H1 (cell line): Measurements from ENCODE around the gene AATK. TPM values are rescaled to one million over a fixed set of nuclear protein-coding genes. Genes with fewer than 3 reads are reported as not detected.
A peak's percentile ranks its signal among the peaks of the same experiment; 100 is the strongest.

ENCODE experiments used
- CTCF ChIA-PET: fragments of 300-600 bp; sonication (Branson Sonifier 250); formaldehyde crosslinking; loops from one replicate; lab custom pipeline; 2021; ENCODE audit not compliant: partially characterized antibody; lab: Charles Lee
- POLR2A ChIA-PET: fragments of 300-600 bp; sonication (Branson Sonifier 250); formaldehyde crosslinking; loops from one replicate; lab custom pipeline; 2021; ENCODE audit warnings: inconsistent platforms; ENCODE audit not compliant: partially characterized antibody; lab: Charles Lee
- DNase-seq, 2 experiments: peaks; one replicate each; pipeline versions ENCODE4 v3.0.0 to v3.0.0-alpha.2; 2010 to 2022; ENCODE audit warnings: low spot score in 2 of 2, low read depth in 1 of 2, mixed read lengths in 1 of 2
- FAIRE-seq: peaks from 2 replicates; lab custom pipeline; 2011; peaks lifted over from hg19 to GRCh38; lab: Jason Lieb, UNC
- H2AFZ ChIP-seq: 2 replicates; pipeline ENCODE4 v1.8.1; 2012; ENCODE audit warnings: low read length, inconsistent platforms
- H2AK5ac ChIP-seq: 2 replicates; pipeline ENCODE4 v1.6.1; 2013; ENCODE audit warnings: low read depth, low read length
- H2BK120ac ChIP-seq: replicated peaks from 2 replicates; pipeline ENCODE3; 2013; ENCODE audit warnings: low read depth, low read length, inconsistent platforms
- H2BK12ac ChIP-seq: 2 replicates; pipeline ENCODE4 v1.6.1; 2013; ENCODE audit warnings: low read depth, low read length
- H2BK15ac ChIP-seq: 2 replicates; pipeline ENCODE4 v1.6.1; 2013; ENCODE audit warnings: low read length
- H2BK20ac ChIP-seq: 2 replicates; pipeline ENCODE4 v1.6.1; 2013; ENCODE audit warnings: low read length
- H2BK5ac ChIP-seq: 2 replicates; pipeline ENCODE4 v1.6.1; 2013; ENCODE audit warnings: low read depth, low read length
- H3K14ac ChIP-seq: 2 replicates; pipeline ENCODE4 v1.6.1; 2013; ENCODE audit warnings: inconsistent platforms; ENCODE audit not compliant: insufficient read length
- H3K18ac ChIP-seq: 2 replicates; pipeline ENCODE4 v1.6.1; 2013; ENCODE audit warnings: low read length; ENCODE audit errors: extremely low read depth
- H3K23ac ChIP-seq: 2 replicates; pipeline ENCODE4 v1.6.1; 2013; ENCODE audit warnings: inconsistent platforms; ENCODE audit not compliant: insufficient read length
- H3K23me2 ChIP-seq: 2 replicates; pipeline ENCODE4 v1.6.1; 2013; ENCODE audit warnings: low read depth, low read length
- H3K27ac ChIP-seq: 2 replicates; pipeline ENCODE4 v1.6.1; 2011; ENCODE audit warnings: low read depth, low read length, inconsistent platforms
- H3K27me3 ChIP-seq, 4 experiments: replicated peaks in 1 of 4; 1 replicate in 1 of 4; 2 replicates in 3 of 4; pipeline versions ENCODE4 v1.6.1 to v1.8.1; 2011 to 2013; ENCODE audit warnings: low read length in 3 of 4, mild to moderate bottlenecking in 3 of 4, inconsistent platforms in 2 of 4, mixed read lengths in 2 of 4, moderate library complexity in 1 of 4; ENCODE audit not compliant: control insufficient read depth in 3 of 4, insufficient read depth in 3 of 4; ENCODE audit errors: extremely low read depth in 1 of 4
- H3K36me3 ChIP-seq, 4 experiments: 2 replicates each; pipeline versions ENCODE4 v1.6.1 to v1.8.1; 2011 to 2013; ENCODE audit warnings: mild to moderate bottlenecking in 4 of 4, low read length in 3 of 4, moderate library complexity in 2 of 4, control low read depth in 1 of 4, inconsistent platforms in 1 of 4; ENCODE audit not compliant: insufficient read depth in 4 of 4, control insufficient read depth in 2 of 4
- H3K4ac ChIP-seq: replicated peaks from 2 replicates; pipeline ENCODE3; 2013; ENCODE audit warnings: low read length, low read depth, mixed read lengths, inconsistent platforms; ENCODE audit not compliant: insufficient read length
- H3K4me1 ChIP-seq, 4 experiments: replicated peaks in 1 of 4; 1 replicate in 1 of 4; 2 replicates in 3 of 4; pipeline versions ENCODE4 v1.6.1 to v1.8.1; 2011 to 2013; ENCODE audit warnings: low read length in 3 of 4, inconsistent platforms in 2 of 4, mixed read lengths in 1 of 4; ENCODE audit not compliant: insufficient read depth in 4 of 4, control insufficient read depth in 3 of 4
- H3K4me2 ChIP-seq, 2 experiments: 2 replicates each; pipeline versions ENCODE4 v1.6.1 to v1.8.1; 2011 to 2013; ENCODE audit warnings: low read depth in 2 of 2, low read length in 2 of 2, control low read depth in 1 of 2, inconsistent platforms in 1 of 2, mild to moderate bottlenecking in 1 of 2; ENCODE audit not compliant: insufficient read depth in 1 of 2
- H3K4me3 ChIP-seq, 4 experiments: fragments of 200-600, 300-600 bp in 1 of 4; sonication (generic), shearing (Covaris generic), sonication (Bioruptor Twin) in 1 of 4; 2 replicates each; pipeline versions ENCODE4 v1.5.1 to v1.8.1; 2011 to 2016; ENCODE audit warnings: low read length in 4 of 4, low read depth in 3 of 4, control low read depth in 2 of 4, inconsistent platforms in 2 of 4, mild to moderate bottlenecking in 2 of 4, mixed read lengths in 1 of 4, moderate library complexity in 1 of 4; ENCODE audit not compliant: insufficient read depth in 2 of 4; ENCODE audit errors: extremely low read depth in 1 of 4
- H3K56ac ChIP-seq: replicated peaks from 2 replicates; pipeline ENCODE3; 2013; ENCODE audit warnings: low read depth, mild to moderate bottlenecking, mixed read lengths, low read length, inconsistent platforms; ENCODE audit not compliant: insufficient read length
- H3K79me1 ChIP-seq: 2 replicates; pipeline ENCODE4 v1.6.1; 2013; ENCODE audit warnings: low read depth, low read length, control low read depth
- H3K79me2 ChIP-seq, 2 experiments: 2 replicates each; pipeline versions ENCODE4 v1.6.1 to v1.8.1; 2012 to 2013; ENCODE audit warnings: low read length in 2 of 2, mild to moderate bottlenecking in 2 of 2, inconsistent platforms in 1 of 2; ENCODE audit not compliant: insufficient read depth in 2 of 2, control insufficient read depth in 1 of 2
- H3K9ac ChIP-seq, 4 experiments: replicated peaks in 1 of 4; 1 replicate in 1 of 4; 2 replicates in 3 of 4; pipeline versions ENCODE4 v1.6.1 to v1.8.1; 2011 to 2013; ENCODE audit warnings: low read depth in 3 of 4, low read length in 3 of 4, control low read depth in 2 of 4, mild to moderate bottlenecking in 2 of 4, moderate library complexity in 2 of 4, inconsistent platforms in 1 of 4; ENCODE audit errors: extremely low read depth in 1 of 4
- H3K9me3 ChIP-seq, 2 experiments: 2 replicates each; pipeline versions ENCODE4 v1.6.1 to v1.8.1; 2012 to 2013; ENCODE audit warnings: mild to moderate bottlenecking in 2 of 2, moderate library complexity in 2 of 2, control low read depth in 1 of 2, inconsistent platforms in 1 of 2, low read depth in 1 of 2, low read length in 1 of 2, mixed read lengths in 1 of 2; ENCODE audit not compliant: insufficient read depth in 2 of 2
- H4K20me1 ChIP-seq, 2 experiments: replicated peaks in 1 of 2; 2 replicates each; pipeline versions ENCODE3 to v1.8.1; 2011 to 2013; ENCODE audit warnings: inconsistent platforms in 2 of 2, low read length in 2 of 2, mild to moderate bottlenecking in 1 of 2; ENCODE audit not compliant: insufficient read depth in 2 of 2, control insufficient read depth in 1 of 2
- H4K5ac ChIP-seq: 2 replicates; pipeline ENCODE4 v1.6.1; 2013; ENCODE audit warnings: low read length, low read depth, mixed read lengths, inconsistent platforms; ENCODE audit not compliant: insufficient read length
- H4K8ac ChIP-seq: 2 replicates; pipeline ENCODE4 v1.8.0; 2013; ENCODE audit warnings: mild to moderate bottlenecking, moderate library complexity, low read length, inconsistent platforms; ENCODE audit not compliant: insufficient read depth; ENCODE audit errors: extremely low read depth
- H4K91ac ChIP-seq: replicated peaks from 2 replicates; pipeline ENCODE3; 2013; ENCODE audit warnings: low read length, mixed read lengths, inconsistent platforms; ENCODE audit not compliant: insufficient read length
- CTBP2 ChIP-seq: IDR thresholded peaks from 2 replicates; pipeline ENCODE4 v1.7.0; 2011; ENCODE audit warnings: borderline replicate concordance, mild to moderate bottlenecking, moderate library complexity, mixed read lengths, low read length; ENCODE audit not compliant: insufficient read depth, insufficient read length
- EGR1 ChIP-seq: IDR thresholded peaks from 2 replicates; pipeline ENCODE4 v1.6.1; 2011; ENCODE audit warnings: low read depth, low read length, borderline replicate concordance
- WGBS, 2 experiments: shearing (Covaris generic) in 1 of 2; methylation state at CpG; one replicate each; pipeline versions ENCODE4 v1.1.6 to v1.1.7; 2013 to 2015; ENCODE audit warnings: low lambda C conversion rate in 2 of 2, mixed read lengths in 2 of 2, inconsistent platforms in 1 of 2, low coverage in 1 of 2, missing lambda C conversion rate in 1 of 2; ENCODE audit not compliant: insufficient replicate concordance in 2 of 2, insufficient coverage in 1 of 2, insufficient read length in 1 of 2; ENCODE audit errors: extremely low coverage in 1 of 2, missing lambda C conversion rate in 1 of 2; 5-methylcytosine and 5-hydroxymethylcytosine counted together
- polyA plus RNA-seq, 7 experiments: library from polyadenylated mRNA; depleted of rRNA in 3 of 7; stranded (reverse) in 5 of 7; unstranded in 2 of 7; fragments of >200 nt in 5 of 7; fragments of 200-250 nt in 2 of 7; gene quantifications; 1 replicate in 5 of 7; 2 replicates in 1 of 7; 4 replicates in 1 of 7; pipeline versions ENCODE4 v1.2.1 to v1.2.3, GENCODE V29; 2011 to 2013; ENCODE audit warnings: missing spikeins in 2 of 7, mixed read lengths in 2 of 7
- total RNA-seq: library from RNA; stranded (reverse); fragmentation: NEBNext Ultra II Directional; extraction: Animal tissue kit (Norgen Biotek cat#: 25700); gene quantifications from 2 replicates; pipeline ENCODE4 v1.2.1, GENCODE V29; 2021

AATK gene
- total and polyA plus RNA-seq, 2 of the 8 experiments (the other 6 are each of a cell fraction or from before 2014, with no cell fraction given) = 1.7 to 3.5 TPM

- Histone ChIP-seq H3K36me3 (no peaks in the 10 kb centered on the region), H3K4me3 (no peak overlapping the region), H3K9me3 (peaks cover 8 to 12% of the 10 kb centered on the region in 2 experiments; a peak in 2 of 4 replicates), H3K4me1 (peaks cover 0 to 2% (median 0%) of the 10 kb centered on the region in 4 experiments; a peak in 4 of 7 replicates), H3K79me2 (no peaks in the 10 kb centered on the region), H4K20me1 (peaks cover 0 to 9% of the 10 kb centered on the region in 2 experiments), H2AFZ (no peak overlapping the region), H4K91ac (no peak overlapping the region), H3K56ac (no peak overlapping the region), H4K8ac (no peak overlapping the region), H2BK15ac (no peak overlapping the region), H3K4ac (no peak overlapping the region), H2BK20ac (no peak overlapping the region), H2BK5ac (no peak overlapping the region), H3K23me2 (peaks cover 3% of the 10 kb centered on the region; the same call in 1 of the 2 replicates), H3K9ac (no peak overlapping the region), H2AK5ac (no peak overlapping the region), H3K14ac (no peak overlapping the region), H3K27me3 (no peaks in the 10 kb centered on the region), H2BK120ac (no peak overlapping the region), H3K4me2 (no peak overlapping the region), H2BK12ac (no peak overlapping the region), H3K23ac (no peak overlapping the region), H3K79me1 (no peaks in the 10 kb centered on the region; the same call in 1 of the 2 replicates), H4K5ac (no peak overlapping the region), H3K18ac (no peak overlapping the region), H3K27ac (no peak overlapping the region)
- WGBS, 2 experiments = 90% methylated on average over 8 of the region's 37 CpGs; no CpG with 5 or more reads in 1 of the 2 experiments
- ChIA-PET CTCF (interaction anchor here (0.8 to 4.3 kb wide), 8 partner anchors 11 to 296 kb away, joined by 3 to 24 read pairs (median 6); no protein-coding TSS in a partner anchor), POLR2A (interaction anchor here (1.0 kb wide), 1 partner anchor 8 kb away, joined by 3 read pairs; no protein-coding TSS in a partner anchor)
- FAIRE-seq = no peak
- no peak for DNase-seq
- TF ChIP-seq EGR1 (0 out of 2 replicates have a peak, but pooled peaks have one; percentile 13), CTBP2 (no peak)
Observed at GRCh38 chr17:81140695-81141094, 25.3 kb downstream of the AATK start.
